HUES64 (cell line): ENCODE results near the gene HYOU1.
"Not testable (repeated sequence)": the region's sequence is repeated elsewhere in the genome, so short reads cannot be mapped to it uniquely, and the experiment has no call there.

Experiments
- H3K27ac ChIP-seq: 2 replicates; pipeline ENCODE4 v1.7.0; 2013; ENCODE audit warnings: low read depth, low read length, inconsistent platforms
- H3K27me3 ChIP-seq: 2 replicates; pipeline ENCODE4 v1.6.1; 2013; ENCODE audit warnings: mild to moderate bottlenecking, low read length; ENCODE audit not compliant: insufficient read depth
- H3K36me3 ChIP-seq: 2 replicates; pipeline ENCODE4 v1.6.1; 2013; ENCODE audit warnings: mild to moderate bottlenecking, low read length; ENCODE audit not compliant: insufficient read depth
- H3K4me1 ChIP-seq: 2 replicates; pipeline ENCODE4 v1.6.1; 2013; ENCODE audit warnings: mild to moderate bottlenecking, low read length, moderate library complexity; ENCODE audit not compliant: insufficient read depth
- H3K4me3 ChIP-seq: 2 replicates; pipeline ENCODE4 v1.5.1; 2013; ENCODE audit warnings: mild to moderate bottlenecking, low read length, moderate library complexity
- H3K9ac ChIP-seq: 2 replicates; pipeline ENCODE4 v1.6.1; 2013; ENCODE audit warnings: mild to moderate bottlenecking, low read depth, low read length
- H3K9me3 ChIP-seq: 2 replicates; pipeline ENCODE4 v1.6.1; 2013; ENCODE audit warnings: low read depth, low read length; ENCODE audit not compliant: insufficient read depth
- WGBS: fragments of 150-250, 120-280 bp; methylation state at CpG from one replicate; pipeline ENCODE4 v1.1.7; 2013; ENCODE audit warnings: missing lambda C conversion rate; 5-methylcytosine and 5-hydroxymethylcytosine counted together

Gene HYOU1

GRCh38 chr11:119026970-119027369 is 30.0 kb downstream of the HYOU1 start:
- no peaks in the 10 kb centered on the region for H3K27me3 ChIP-seq
- H3K4me1 ChIP-seq = peaks cover 12% of the 10 kb centered on the region
- H3K9ac ChIP-seq = no peak overlapping the region
- 95% methylated on average over 2 of the region's 2 CpGs for WGBS
- H3K4me3 ChIP-seq = no peak overlapping the region
- peaks cover 70% of the 10 kb centered on the region for H3K36me3 ChIP-seq
- H3K27ac ChIP-seq = no peak overlapping the region
- H3K9me3 ChIP-seq = no peaks in the 10 kb centered on the region

- H3K4me1 ChIP-seq = peaks cover 12% of the 10 kb centered on the region
- no peaks in the 10 kb centered on the region for H3K27me3 ChIP-seq
- no peak overlapping the region for H3K4me3 ChIP-seq
- no peak overlapping the region for H3K27ac ChIP-seq
- peaks cover 77% of the 10 kb centered on the region for H3K36me3 ChIP-seq
- no peak overlapping the region for H3K9ac ChIP-seq
- 94% methylated on average over 16 of the region's 16 CpGs for WGBS
- H3K9me3 ChIP-seq = no peaks in the 10 kb centered on the region
Observed at GRCh38 chr11:119025978-119026766, 30.8 kb downstream of the HYOU1 start.

DNA sequence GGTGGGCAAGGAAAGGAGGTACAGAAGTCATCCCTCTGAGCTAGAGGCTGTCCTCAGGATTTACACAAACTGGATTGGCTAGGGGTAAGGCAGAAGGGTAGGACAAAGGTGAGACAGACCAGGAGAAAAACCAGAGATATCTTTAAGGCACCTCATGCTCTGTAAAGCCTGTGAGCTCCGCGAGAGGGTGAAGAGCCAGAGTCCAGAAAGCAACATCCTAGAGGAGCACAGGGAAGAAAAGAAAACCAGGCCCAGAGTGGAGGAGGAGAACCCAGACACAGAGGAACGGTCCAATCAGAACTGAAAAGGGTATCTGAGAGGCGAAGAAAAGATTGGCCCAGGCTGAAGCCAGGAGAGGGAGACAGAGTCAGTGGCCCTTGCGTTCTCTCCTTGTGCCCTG is 31.5 kb downstream of the HYOU1 start:
- no peaks in the 10 kb centered on the region for H3K9me3 ChIP-seq
- H3K27me3 ChIP-seq = no peaks in the 10 kb centered on the region
- H3K9ac ChIP-seq = no peak overlapping the region
- no peak overlapping the region for H3K4me3 ChIP-seq
- WGBS = 93% methylated on average over 5 of the region's 5 CpGs
- peaks cover 12% of the 10 kb centered on the region for H3K4me1 ChIP-seq
- peaks cover 79% of the 10 kb centered on the region for H3K36me3 ChIP-seq
- H3K27ac ChIP-seq = no peak overlapping the region

- Histone ChIP-seq H3K36me3 (peaks cover 81% of the 10 kb centered on the region), H3K4me1 (peaks cover 14% of the 10 kb centered on the region), H3K4me3 (no peak overlapping the region), H3K9ac (no peak overlapping the region), H3K9me3 (no peaks in the 10 kb centered on the region), H3K27me3 (no peaks in the 10 kb centered on the region), H3K27ac (no peak overlapping the region)
- WGBS = 88% methylated on average over 5 of the region's 5 CpGs
Observed at GRCh38 chr11:119025099-119025473, 31.9 kb downstream of the HYOU1 start.

DNA sequence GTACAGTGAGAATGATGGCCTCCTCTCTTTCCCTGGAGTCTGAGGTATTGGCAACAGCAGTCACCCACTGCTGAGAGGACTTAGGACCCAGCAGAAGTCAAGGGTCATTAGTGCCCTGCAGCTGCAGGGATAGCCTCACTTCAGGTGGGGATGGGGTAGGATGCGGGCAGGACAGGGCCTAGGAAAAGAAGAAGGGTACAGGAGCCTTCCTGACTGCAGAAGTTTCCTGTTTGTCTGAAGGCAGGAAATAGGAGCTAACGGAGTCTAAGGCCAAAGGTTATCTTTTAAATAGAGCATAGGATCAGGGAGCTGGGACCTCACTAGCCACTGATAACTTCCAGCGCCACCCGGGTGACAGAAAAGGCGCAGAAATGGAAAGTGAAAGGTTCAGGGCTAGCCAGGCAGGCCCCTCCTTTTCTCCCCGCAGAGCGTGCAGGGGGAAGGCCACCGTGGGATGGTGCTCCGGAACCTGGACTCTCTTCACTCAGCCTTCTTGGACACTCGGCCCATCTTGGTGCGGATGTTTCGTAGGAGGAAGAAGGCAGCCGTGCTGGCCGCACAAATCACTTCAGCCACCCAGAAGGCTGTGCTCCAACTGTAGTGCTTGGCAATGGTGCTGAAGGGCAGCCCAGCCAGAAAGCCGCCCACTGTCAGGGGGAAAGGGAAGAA is 32.4 kb downstream of the HYOU1 start:
- Histone ChIP-seq H3K27me3 (no peaks in the 10 kb centered on the region), H3K9ac (no peak overlapping the region), H3K27ac (no peak overlapping the region), H3K4me1 (peaks cover 16% of the 10 kb centered on the region), H3K36me3 (peaks cover 86% of the 10 kb centered on the region), H3K9me3 (no peaks in the 10 kb centered on the region), H3K4me3 (no peak overlapping the region)
- 85% methylated on average over 15 of the region's 15 CpGs for whole genome bisulfite sequencing

DNA sequence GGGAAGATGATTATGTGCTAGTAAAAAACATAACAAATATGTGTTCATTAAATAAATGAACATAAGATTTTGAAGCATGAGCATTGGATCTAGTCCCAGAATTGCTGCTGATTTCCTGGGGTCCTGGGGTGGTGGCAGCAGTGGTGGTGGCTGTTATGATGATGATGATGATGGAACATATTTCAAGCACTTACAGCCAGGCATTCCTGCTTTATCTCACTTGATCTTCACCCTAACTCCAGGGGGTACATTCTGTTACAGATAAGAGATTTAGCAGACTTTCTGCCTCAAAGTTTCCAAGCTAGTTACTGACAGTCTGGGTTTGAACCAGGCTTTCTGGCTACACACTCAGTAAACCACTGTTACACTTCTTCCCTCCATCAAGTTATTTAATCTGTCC is 33.3 kb downstream of the HYOU1 start:
- no peaks in the 10 kb centered on the region for H3K9me3 ChIP-seq
- no peak overlapping the region for H3K4me3 ChIP-seq
- H3K27me3 ChIP-seq = no peaks in the 10 kb centered on the region
- peaks cover 8% of the 10 kb centered on the region for H3K4me1 ChIP-seq
- no peak overlapping the region for H3K27ac ChIP-seq
- peaks cover 83% of the 10 kb centered on the region for H3K36me3 ChIP-seq
- H3K9ac ChIP-seq = no peak overlapping the region

DNA sequence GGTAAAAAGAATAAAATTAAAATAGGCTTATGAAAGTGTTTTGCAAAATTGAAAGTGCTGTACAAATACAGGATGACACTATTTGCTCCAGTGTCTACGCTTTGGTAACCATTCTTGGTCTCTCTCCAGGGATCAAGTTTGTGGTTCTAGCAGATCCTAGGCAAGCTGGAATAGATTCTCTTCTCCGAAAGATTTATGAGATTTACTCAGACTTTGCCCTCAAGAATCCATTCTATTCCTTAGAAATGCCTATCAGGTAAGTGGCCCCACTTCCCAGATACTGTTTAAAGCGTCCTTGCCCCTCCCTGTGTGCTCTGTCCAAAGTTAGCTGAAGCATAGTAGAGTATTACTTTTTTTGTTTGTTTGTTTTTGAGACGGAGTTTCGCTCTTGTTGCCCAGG is 35.4 kb downstream of the HYOU1 start:
- Histone ChIP-seq H3K27me3 (no peaks in the 10 kb centered on the region), H3K36me3 (peaks cover 74% of the 10 kb centered on the region), H3K9ac (no peak overlapping the region), H3K27ac (no peak overlapping the region), H3K9me3 (no peaks in the 10 kb centered on the region), H3K4me1 (peaks cover 13% of the 10 kb centered on the region), H3K4me3 (no peak overlapping the region)
- WGBS = 98% methylated on average over 5 of the region's 5 CpGs

DNA sequence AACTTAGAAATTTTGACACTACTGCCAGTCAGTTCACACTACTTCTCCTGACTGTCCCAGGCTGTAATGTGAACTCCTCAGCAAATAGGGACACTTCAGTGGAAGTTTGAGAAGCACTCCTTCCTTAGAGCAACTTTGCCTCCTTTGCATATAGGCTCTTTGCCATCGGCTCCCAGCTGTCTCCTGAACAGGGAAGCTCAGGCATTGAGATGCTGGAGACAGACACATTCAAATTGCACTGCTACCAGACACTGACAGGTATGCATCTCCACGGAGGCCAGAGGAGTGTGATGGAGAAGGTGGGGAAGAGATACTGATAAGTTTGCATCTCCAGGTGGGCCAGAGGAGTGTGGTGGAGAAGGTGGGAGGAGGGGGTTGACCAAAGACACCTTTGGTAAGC is 37.0 kb downstream of the HYOU1 start:
- no peaks in the 10 kb centered on the region for H3K27me3 ChIP-seq
- peak overlapping the region; percentile 18; the same call in 1 of the 2 replicates for H3K9ac ChIP-seq
- 64% methylated on average over 2 of the region's 2 CpGs for WGBS
- peak overlapping the region; percentile 91 for H3K4me3 ChIP-seq
- H3K36me3 ChIP-seq = peaks cover 74% of the 10 kb centered on the region
- H3K4me1 ChIP-seq = peaks cover 15% of the 10 kb centered on the region
- H3K27ac ChIP-seq = no peak overlapping the region
- no peaks in the 10 kb centered on the region for H3K9me3 ChIP-seq

DNA sequence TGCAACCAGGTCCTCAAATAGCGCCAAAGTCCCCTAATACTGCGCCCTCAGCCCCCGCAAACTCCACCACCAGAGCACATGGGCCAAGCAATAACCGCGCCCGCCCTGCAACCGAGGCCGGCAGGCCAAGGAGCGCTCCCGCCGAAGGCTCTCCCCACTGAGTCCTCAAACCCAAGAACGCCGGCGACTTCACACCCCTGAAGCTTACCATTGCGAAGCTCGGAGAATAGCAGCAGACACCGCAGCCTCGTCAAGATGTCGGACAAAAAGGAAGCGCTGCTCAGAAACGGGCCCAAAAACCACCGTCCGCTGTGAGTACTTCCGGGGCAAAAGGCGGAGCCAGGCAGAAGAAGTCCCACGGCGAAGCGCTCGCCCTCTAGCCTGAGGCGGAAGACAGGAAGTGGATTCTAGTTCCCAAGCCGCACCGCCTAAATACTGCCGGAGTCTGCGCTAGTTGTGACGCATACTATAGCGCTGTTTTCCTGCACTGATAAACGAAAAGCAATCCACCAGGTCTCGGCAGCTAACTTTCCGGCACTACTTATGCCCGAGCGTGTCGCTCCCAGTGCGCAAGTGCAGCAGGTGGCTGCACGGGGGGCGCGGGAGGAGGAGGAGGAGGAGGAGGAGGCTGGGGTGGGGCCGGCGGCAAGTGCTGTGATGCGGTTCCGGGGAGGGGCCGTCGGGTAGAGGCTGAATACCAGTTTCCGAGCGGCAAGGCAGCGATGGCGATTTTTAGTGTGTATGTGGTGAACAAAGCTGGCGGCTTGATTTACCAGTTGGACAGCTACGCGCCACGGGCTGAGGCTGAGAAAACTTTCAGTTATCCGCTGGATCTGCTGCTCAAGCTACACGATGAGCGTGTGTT is 38.7 kb downstream of the HYOU1 start, which contains the start of the genes RPS25 and TRAPPC4:
RPS25 (minus strand) TSS at position 270 of the 865 bp plus-strand sequence; CDS start at position 211, 59 bp downstream.
TRAPPC4 (plus strand) TSS at position 693 of the 865 bp plus-strand sequence; CDS start at position 723, 30 bp downstream.
- H3K36me3 ChIP-seq = peaks cover 72% of the 10 kb centered on the region
- peaks cover 15% of the 10 kb centered on the region for H3K4me1 ChIP-seq
- H3K4me3 ChIP-seq = peak within 1 kb of the TSS; percentile 91
- H3K27ac ChIP-seq = peak within 1 kb of the TSS; percentile 86
- H3K9ac ChIP-seq = peak within 1 kb of the TSS; percentile 98
- H3K9me3 ChIP-seq = no peaks in the 10 kb centered on the region
- no peaks in the 10 kb centered on the region for H3K27me3 ChIP-seq
- under 1% methylated on average over 63 of the region's 63 CpGs for WGBS

- H3K4me1 ChIP-seq = peaks cover 15% of the 10 kb centered on the region
- 7% methylated on average over 9 of the region's 10 CpGs for WGBS
- not testable (repeated sequence) for H3K9me3 ChIP-seq, H3K27me3 ChIP-seq
- peaks cover 71% of the 10 kb centered on the region for H3K36me3 ChIP-seq
- peak overlapping the region; percentile 86 for H3K27ac ChIP-seq
- peak overlapping the region; percentile 91 for H3K4me3 ChIP-seq
- peak overlapping the region; percentile 98 for H3K9ac ChIP-seq
Observed at GRCh38 chr11:119017377-119017776, 39.6 kb downstream of the HYOU1 start.
